HG03196 (cell line): ENCODE data around the gene KLHDC7A.
"Not testable (repeated sequence)": the region's sequence is repeated elsewhere in the genome, so short reads cannot be mapped to it uniquely, and the experiment has no call there.

Experiments
- ATAC-seq: cut with Tn5 transposase; IDR thresholded peaks from one replicate; pipeline ENCODE4 v1.9.1; 2021; ENCODE audit not compliant: unreplicated experiment

Gene KLHDC7A

GRCh38 chr1:18480315-18481189 lies at the start of gene KLHDC7A:
TSS of gene KLHDC7A (plus strand) at chr1:18480930. CDS start at chr1:18480982, 52 bp downstream.
- ATAC-seq = no peak

GRCh38 chr1:18434041-18434440 lies 46.7 kb upstream of the KLHDC7A start:
- ATAC-seq = no peak

GRCh38 chr1:18440385-18441226 lies 40.1 kb upstream of the KLHDC7A start:
- ATAC-seq = no peak

GRCh38 chr1:18443587-18444520 lies 36.9 kb upstream of the KLHDC7A start:
- ATAC-seq = no peak

- no peak for ATAC-seq
These were observed 36.2 kb upstream of the KLHDC7A start for GRCh38 chr1:18444563-18444962.

- no peak for ATAC-seq
These were observed 34.0 kb upstream of the KLHDC7A start for GRCh38 chr1:18446751-18447150.

GRCh38 chr1:18447509-18448220 lies 33.1 kb upstream of the KLHDC7A start:
- no peak for ATAC-seq

GRCh38 chr1:18448889-18449288 lies 31.8 kb upstream of the KLHDC7A start:
- ATAC-seq = no peak

- ATAC-seq = no peak
These were observed 28.2 kb upstream of the KLHDC7A start for GRCh38 chr1:18452550-18452949.

GRCh38 chr1:18458133-18459092 lies 22.3 kb upstream of the KLHDC7A start:
- ATAC-seq = no peak

GRCh38 chr1:18461656-18462055 lies 19.1 kb upstream of the KLHDC7A start:
- ATAC-seq = no peak

- not testable (repeated sequence) for ATAC-seq
These were observed 18.2 kb upstream of the KLHDC7A start for GRCh38 chr1:18462517-18462916.

GRCh38 chr1:18463063-18463462 lies 17.7 kb upstream of the KLHDC7A start:
- no peak for ATAC-seq

- ATAC-seq = no peak
These were observed 16.6 kb upstream of the KLHDC7A start for GRCh38 chr1:18463984-18464664.

- no peak for ATAC-seq
These were observed 16.1 kb upstream of the KLHDC7A start for GRCh38 chr1:18464665-18465050.

GRCh38 chr1:18466676-18467075 lies 14.1 kb upstream of the KLHDC7A start:
- ATAC-seq = no peak

- ATAC-seq = no peak
These were observed 12.2 kb upstream of the KLHDC7A start for GRCh38 chr1:18468570-18468969.

- ATAC-seq = no peak
These were observed 11.2 kb upstream of the KLHDC7A start for GRCh38 chr1:18469514-18469913.
